Fibroblast of skin of right quadriceps (primary cell): Measurements from ENCODE around the gene KBTBD13.
A peak's percentile ranks its signal among the peaks of the same experiment; 100 is the strongest.

Experiments
- DNase-seq: peaks from one replicate; pipeline ENCODE4 v3.0.0-alpha.2; 2013

The KBTBD13 gene

GRCh38 chr15:65052956-65053355 lies 23.6 kb upstream of the KBTBD13 start:
- no peak for DNase-seq

GRCh38 chr15:65054333-65055200 lies 22.0 kb upstream of the KBTBD13 start:
- peak; percentile 51 for DNase-seq

DNA sequence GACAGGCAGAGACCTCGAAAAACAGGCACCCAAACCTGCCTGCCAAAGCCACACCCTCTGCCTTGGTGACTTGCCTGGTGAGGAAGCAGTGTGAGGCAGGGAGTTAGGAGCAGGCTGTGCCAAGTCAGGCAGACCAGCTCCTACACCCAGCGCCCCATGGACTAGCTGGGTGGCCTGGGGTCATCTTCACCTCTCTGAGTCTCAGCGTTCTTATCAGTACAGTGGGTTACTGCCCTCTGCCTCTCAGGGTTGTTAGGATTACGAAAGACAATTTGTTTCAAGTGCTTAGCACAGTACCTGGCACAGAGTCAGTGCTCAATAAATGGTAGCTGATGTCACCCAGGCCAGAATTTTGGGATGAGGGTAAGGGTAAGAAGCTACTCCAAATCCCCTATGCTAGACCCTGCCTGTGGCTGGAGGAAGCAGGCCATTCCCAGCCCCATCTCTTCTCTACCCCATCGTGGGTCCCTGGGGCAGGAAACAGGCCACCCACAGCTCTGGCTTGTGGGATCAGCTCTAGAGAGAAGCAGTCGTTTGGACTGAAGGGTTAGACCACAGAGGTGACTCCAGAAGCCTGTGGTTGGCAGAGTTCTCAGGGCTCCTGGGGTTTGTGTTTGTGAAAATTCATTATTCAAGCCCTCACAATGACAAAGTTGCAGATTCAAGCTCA lies 21.2 kb upstream of the KBTBD13 start:
- DNase-seq = no peak

GRCh38 chr15:65056106-65056505 lies 20.4 kb upstream of the KBTBD13 start:
- no peak for DNase-seq

GRCh38 chr15:65056868-65057548 lies 19.5 kb upstream of the KBTBD13 start:
- no peak for DNase-seq

GRCh38 chr15:65057549-65057940 lies 19.0 kb upstream of the KBTBD13 start:
- DNase-seq = no peak

DNA sequence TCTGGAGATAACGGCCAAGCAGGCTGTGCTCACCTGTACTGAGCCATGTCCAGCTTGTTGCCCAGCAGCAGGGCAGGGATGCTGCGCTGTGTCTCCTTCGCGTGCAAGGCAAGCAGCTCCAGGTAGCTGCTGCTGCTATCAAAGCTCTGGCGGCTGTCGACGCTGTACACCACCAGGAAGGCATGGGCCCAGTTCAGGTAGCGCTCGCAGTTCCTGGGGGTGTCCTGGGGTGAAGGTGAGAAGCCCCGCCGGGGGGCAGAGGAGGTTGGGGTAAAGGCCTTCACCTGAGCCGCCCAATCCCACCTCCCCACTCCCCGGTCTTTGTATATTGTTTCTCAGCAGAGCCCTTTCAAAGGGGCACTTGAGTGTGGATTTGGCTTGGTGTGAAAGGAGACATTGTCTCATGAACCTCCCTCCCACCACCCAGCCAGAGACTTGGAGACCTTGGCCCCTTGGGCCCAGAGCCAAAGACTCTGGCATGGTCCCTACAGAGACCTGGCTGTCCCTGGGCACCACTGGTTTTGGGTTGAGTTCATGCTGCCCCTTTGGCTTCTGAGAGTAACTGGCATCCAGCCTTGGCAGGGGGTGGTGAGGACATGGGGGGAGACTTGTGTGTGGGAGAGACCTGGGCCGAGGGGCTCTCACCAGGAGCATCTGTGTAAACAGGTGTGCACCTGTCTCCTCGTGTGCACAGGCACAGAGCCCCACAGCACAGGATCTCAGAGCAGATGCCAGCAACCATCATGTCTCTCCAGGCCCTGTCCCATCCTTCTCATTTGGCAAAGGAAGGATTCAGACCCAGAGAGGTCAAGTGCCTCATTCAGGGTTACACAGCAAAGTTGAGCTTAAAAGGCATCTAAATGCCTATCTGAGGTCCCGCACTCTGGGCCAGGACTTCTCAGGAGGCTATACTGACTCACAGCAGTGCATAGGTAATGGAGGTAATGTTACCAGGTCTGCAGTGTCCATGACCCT lies 17.9 kb upstream of the KBTBD13 start:
- no peak for DNase-seq

GRCh38 chr15:65059369-65059750 lies 17.2 kb upstream of the KBTBD13 start:
- DNase-seq = no peak

- DNase-seq = no peak
Observed at GRCh38 chr15:65059931-65060596, 16.5 kb upstream of the KBTBD13 start.

- no peak for DNase-seq
Observed at GRCh38 chr15:65060641-65061397, 15.7 kb upstream of the KBTBD13 start.

GRCh38 chr15:65062061-65062460 lies 14.5 kb upstream of the KBTBD13 start:
- DNase-seq = no peak

DNA sequence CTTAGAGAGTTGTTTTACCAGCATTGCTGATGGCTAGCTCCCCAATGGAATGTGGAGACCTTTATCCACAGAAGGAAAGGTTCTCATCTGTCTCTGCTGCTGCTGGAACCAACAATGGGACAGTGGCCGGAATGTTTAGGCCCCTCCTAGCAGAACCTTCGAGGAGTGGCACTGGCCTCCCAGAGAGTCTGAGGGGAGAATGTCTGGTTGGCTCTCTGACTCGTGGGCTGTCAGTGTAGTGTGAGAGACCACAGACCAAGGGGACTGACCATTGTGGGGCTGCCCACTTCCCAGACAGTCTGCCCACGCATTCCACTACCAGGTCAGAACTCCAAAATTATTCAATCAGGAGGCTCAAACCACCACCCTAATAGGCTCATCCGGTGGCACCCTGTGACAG lies 13.8 kb upstream of the KBTBD13 start:
- DNase-seq = no peak

DNA sequence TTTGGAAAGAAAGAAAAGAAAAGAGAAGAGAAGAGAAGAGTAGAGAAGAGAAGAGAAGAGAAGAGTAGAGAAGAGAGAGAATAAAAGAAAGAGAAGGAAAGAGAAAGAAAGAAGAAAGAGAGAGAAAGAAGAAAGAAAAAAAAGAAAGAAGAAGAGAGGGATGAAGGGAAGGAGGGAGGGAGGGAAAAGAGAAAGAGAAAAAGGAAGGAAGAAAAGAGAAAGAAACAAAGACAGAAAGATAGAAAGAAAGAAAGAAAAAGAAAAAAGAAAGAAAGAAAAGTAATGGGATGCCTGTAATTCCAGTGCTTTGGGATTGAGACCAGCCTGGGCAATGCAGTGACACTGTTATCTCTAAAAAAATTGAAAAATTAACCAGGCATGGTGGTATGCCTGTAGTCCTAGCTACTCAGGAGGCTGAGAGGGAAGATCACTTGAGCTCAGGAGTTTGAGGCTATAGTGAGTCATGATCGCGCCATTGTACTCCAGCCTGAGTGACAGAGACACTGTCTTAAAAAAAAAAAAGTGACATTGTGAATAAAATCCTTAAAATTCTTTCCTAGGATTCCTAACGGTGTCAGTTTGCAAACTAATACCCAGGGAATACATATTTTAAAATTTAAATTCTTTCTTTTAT lies 10.4 kb upstream of the KBTBD13 start:
- no peak for DNase-seq

DNA sequence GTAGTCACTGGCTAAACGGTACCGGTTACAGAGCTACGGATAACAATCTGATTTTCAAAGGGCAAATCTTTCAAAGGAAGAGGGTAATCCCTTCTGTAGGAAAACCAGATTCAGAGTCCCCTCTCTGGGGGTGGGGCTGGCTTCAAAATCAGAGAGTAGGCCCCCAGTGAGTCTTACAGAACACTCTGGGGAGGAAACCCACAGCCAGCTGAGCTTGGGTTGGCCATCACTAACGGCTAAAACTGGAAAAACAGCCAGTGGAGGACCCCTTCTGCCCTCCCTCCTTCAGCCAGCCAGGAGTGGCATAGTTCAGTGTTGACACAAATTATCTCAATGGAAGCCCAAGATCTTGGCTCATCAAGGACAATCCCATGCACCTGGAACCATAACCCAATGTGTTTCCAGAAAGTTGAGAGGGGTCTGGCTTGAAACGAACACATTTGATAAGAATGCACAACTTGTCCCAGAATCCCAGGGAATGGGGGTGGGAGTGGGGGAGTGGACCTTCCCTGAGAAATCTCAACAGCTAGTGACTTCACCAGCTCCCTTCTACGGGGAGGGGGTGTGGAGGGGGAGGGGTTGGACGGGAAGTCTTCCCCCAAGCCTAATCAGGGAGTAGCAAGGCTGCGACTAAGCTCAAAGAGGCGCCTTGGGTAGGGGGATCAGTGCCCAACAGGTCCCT lies 9.8 kb upstream of the KBTBD13 start:
- DNase-seq = no peak

DNA sequence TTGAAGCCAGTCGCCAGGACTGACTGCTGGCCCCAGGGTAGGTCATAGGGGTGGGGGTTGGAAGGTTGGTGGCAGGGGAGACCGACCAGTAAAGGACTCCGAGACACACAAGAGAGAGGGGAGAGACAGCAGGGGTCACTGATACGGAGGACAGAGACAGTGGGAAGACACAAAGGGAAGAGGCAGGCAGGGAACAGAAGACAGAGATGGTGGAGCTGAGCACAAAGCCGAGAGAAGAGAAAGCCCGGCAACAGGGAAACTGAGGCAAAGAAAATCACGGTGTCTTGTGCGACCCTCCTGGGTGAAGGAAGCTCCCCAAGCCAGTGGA lies 9.3 kb upstream of the KBTBD13 start:
- no peak for DNase-seq

DNA sequence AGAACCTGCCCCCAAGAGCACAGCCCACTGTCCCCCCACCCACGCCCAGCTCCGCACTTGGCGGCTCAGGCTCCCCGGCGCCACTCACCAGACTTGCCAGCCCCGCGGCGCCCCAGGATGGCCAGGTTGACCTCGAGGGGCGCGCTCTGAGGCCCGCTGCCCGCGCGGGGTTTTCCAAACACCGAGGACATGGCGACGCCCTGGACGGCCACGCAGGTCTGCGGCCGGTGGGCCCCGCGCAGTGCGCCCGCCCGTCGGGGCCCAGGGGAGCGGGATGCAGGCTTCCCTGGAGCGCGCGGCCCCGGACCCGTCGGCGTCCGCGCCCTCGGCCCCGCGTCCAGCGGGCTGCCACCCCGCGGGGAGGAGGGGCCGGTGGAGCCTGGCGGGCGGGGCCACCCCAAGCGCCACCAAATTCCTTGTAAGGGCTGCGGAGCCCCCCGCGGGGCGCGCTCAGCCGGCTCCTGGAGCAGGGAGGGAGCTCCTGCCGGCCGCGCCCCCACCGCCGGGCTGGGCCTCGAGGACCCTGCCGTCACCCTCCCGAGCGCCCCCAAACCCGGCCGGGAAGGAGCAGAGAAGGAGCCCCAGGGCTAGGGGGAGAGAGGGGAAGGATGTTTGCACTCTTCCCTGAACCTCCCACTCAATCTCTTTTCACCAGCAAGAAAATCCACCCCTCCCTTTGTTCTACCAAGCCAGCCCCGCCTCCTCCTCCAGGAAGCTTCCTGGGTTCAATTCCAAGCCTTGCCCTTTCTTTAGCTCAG lies 8.7 kb upstream of the KBTBD13 start, which contains the start of gene RASL12:
Gene RASL12, minus strand, starts transcription at position 347 of the 758 bp plus-strand sequence. Its CDS starts 156 bp downstream, at position 191.
- no peak for DNase-seq

- no peak for DNase-seq
Observed at GRCh38 chr15:65068403-65068788, 8.2 kb upstream of the KBTBD13 start.

GRCh38 chr15:65069179-65069578 lies 7.4 kb upstream of the KBTBD13 start:
- peak; percentile 78 for DNase-seq

- DNase-seq = no peak
Observed at GRCh38 chr15:65069779-65070546, 6.6 kb upstream of the KBTBD13 start.
